ENCODE measurements around the gene DOCK3. TPM values are rescaled to one million over a fixed set of nuclear protein-coding genes. Genes with fewer than 3 reads are reported as not detected.
A peak's percentile ranks its signal among the peaks of the same experiment; 100 is the strongest.

DOCK3 gene
- total RNA-seq, 1 experiment from 2014 or later: 5.6 TPM

DNA sequence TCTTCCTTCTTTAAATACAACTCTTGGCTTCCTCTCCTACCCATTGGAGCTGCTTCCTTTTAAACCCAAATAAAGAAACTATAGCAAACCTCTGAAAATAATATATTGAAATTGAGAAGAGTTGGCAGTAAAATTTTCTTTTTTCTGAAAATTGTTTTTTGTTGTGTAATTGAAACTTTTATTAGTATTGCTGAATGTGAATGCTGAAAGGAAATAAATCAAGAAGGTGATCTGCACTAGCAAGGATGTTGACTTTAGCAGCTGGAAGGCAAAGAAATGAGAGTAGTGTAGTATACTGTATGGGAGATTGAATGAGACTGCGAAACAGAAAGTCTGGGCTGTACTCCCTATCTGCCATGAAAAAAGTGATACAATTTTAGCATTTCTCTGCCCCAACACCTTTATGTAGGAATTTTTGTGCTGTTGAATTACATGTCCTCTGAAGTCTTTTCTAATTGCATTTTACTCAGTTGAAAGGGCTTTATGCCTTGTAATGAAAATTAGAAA is 166.3 kb downstream of the DOCK3 start:
- ChIA-PET POLR2A (interaction anchor here (0.5 kb wide), 1 partner anchor 26 kb away, joined by 3 read pairs; no protein-coding TSS in a partner anchor), CTCF (no interaction called here)
- ATAC-seq: peak; percentile 51; the same call in 1 of the 2 replicates
- no peak overlapping the region for H3K4me3 Mint-ChIP-seq
- TF ChIP-seq KAT7 (CRISPR knock-in tag; IDR thresholded peaks at IDR 0.05; ENCODE audit: borderline replicate concordance) (no peak), NR1H2 (CRISPR knock-in tag; IDR thresholded peaks at IDR 0.05) (no peak)
- TF ChIP-seq, protein P1, sequence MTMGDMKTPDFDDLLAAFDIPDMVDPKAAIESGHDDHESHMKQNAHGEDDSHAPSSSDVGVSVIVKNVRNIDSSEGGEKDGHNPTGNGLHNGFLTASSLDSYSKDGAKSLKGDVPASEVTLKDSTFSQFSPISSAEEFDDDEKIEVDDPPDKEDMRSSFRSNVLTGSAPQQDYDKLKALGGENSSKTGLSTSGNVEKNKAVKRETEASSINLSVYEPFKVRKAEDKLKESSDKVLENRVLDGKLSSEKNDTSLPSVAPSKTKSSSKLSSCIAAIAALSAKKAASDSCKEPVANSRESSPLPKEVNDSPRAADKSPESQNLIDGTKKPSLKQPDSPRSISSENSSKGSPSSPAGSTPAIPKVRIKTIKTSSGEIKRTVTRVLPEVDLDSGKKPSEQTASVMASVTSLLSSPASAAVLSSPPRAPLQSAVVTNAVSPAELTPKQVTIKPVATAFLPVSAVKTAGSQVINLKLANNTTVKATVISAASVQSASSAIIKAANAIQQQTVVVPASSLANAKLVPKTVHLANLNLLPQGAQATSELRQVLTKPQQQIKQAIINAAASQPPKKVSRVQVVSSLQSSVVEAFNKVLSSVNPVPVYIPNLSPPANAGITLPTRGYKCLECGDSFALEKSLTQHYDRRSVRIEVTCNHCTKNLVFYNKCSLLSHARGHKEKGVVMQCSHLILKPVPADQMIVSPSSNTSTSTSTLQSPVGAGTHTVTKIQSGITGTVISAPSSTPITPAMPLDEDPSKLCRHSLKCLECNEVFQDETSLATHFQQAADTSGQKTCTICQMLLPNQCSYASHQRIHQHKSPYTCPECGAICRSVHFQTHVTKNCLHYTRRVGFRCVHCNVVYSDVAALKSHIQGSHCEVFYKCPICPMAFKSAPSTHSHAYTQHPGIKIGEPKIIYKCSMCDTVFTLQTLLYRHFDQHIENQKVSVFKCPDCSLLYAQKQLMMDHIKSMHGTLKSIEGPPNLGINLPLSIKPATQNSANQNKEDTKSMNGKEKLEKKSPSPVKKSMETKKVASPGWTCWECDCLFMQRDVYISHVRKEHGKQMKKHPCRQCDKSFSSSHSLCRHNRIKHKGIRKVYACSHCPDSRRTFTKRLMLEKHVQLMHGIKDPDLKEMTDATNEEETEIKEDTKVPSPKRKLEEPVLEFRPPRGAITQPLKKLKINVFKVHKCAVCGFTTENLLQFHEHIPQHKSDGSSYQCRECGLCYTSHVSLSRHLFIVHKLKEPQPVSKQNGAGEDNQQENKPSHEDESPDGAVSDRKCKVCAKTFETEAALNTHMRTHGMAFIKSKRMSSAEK (CRISPR knock-in tag; IDR thresholded peaks at IDR 0.05; ENCODE audit: borderline replicate concordance): no peak
- H3K27me3 Mint-ChIP-seq (ENCODE audit: low read depth): no peaks in the 10 kb centered on the region; the same call in 1 of the 2 replicates
- peaks cover 14% of the 10 kb centered on the region for H3K36me3 Mint-ChIP-seq
- no peak for DNase-seq (ENCODE audit: low spot score)
- H3K27ac Mint-ChIP-seq: no peak overlapping the region; the same call in 1 of the 2 replicates
- peaks cover 23% of the 10 kb centered on the region for H3K9me3 Mint-ChIP-seq
- H3K4me1 Mint-ChIP-seq: peaks cover 23% of the 10 kb centered on the region

DNA sequence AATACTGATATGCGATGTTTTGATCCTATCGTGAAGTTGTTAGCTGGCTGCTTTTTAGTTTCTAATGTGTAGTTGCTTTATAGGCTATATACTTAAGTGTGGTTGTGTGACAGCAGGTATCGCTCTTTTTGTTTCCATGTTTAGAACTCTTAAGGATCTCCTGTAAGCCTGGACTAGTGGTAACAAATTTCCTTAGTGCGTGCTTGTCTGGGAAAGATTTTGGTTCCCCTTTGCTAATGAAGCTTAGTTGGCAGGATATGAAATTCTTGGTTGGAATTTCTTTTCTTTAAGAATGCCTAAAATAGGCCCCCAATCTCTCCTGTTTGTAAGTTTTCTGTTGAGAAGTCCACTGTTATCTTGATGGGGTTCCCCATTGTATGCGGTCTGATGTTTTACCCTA is 173.6 kb downstream of the DOCK3 start:
- Mint-ChIP-seq H3K9me3 (peaks cover 40% of the 10 kb centered on the region), H3K27ac (no peak overlapping the region), H3K27me3 (ENCODE audit: low read depth) (no peaks in the 10 kb centered on the region; the same call in 1 of the 2 replicates), H3K36me3 (peaks cover 26% of the 10 kb centered on the region), H3K4me3 (no peak overlapping the region), H3K4me1 (peaks cover 18% of the 10 kb centered on the region)
- no peak for ATAC-seq
- DNase-seq (ENCODE audit: low spot score): no peak
- TF ChIP-seq, protein P2, sequence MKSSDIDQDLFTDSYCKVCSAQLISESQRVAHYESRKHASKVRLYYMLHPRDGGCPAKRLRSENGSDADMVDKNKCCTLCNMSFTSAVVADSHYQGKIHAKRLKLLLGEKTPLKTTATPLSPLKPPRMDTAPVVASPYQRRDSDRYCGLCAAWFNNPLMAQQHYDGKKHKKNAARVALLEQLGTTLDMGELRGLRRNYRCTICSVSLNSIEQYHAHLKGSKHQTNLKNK (CRISPR knock-in tag; IDR thresholded peaks at IDR 0.05): no peak
- TF ChIP-seq SOX15 (CRISPR knock-in tag; IDR thresholded peaks at IDR 0.05) (no peak), GABPB1 (CRISPR knock-in tag; IDR thresholded peaks at IDR 0.05) (no peak), CREM (CRISPR knock-in tag; IDR thresholded peaks at IDR 0.05) (no peak), ETV6 (CRISPR knock-in tag; IDR thresholded peaks at IDR 0.05) (no peak)
- TF ChIP-seq, protein P3, sequence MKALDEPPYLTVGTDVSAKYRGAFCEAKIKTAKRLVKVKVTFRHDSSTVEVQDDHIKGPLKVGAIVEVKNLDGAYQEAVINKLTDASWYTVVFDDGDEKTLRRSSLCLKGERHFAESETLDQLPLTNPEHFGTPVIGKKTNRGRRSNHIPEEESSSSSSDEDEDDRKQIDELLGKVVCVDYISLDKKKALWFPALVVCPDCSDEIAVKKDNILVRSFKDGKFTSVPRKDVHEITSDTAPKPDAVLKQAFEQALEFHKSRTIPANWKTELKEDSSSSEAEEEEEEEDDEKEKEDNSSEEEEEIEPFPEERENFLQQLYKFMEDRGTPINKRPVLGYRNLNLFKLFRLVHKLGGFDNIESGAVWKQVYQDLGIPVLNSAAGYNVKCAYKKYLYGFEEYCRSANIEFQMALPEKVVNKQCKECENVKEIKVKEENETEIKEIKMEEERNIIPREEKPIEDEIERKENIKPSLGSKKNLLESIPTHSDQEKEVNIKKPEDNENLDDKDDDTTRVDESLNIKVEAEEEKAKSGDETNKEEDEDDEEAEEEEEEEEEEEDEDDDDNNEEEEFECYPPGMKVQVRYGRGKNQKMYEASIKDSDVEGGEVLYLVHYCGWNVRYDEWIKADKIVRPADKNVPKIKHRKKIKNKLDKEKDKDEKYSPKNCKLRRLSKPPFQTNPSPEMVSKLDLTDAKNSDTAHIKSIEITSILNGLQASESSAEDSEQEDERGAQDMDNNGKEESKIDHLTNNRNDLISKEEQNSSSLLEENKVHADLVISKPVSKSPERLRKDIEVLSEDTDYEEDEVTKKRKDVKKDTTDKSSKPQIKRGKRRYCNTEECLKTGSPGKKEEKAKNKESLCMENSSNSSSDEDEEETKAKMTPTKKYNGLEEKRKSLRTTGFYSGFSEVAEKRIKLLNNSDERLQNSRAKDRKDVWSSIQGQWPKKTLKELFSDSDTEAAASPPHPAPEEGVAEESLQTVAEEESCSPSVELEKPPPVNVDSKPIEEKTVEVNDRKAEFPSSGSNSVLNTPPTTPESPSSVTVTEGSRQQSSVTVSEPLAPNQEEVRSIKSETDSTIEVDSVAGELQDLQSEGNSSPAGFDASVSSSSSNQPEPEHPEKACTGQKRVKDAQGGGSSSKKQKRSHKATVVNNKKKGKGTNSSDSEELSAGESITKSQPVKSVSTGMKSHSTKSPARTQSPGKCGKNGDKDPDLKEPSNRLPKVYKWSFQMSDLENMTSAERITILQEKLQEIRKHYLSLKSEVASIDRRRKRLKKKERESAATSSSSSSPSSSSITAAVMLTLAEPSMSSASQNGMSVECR (CRISPR knock-in tag; IDR thresholded peaks at IDR 0.05; ENCODE audit: borderline replicate concordance): no peak
- TF ChIP-seq, protein P4, sequence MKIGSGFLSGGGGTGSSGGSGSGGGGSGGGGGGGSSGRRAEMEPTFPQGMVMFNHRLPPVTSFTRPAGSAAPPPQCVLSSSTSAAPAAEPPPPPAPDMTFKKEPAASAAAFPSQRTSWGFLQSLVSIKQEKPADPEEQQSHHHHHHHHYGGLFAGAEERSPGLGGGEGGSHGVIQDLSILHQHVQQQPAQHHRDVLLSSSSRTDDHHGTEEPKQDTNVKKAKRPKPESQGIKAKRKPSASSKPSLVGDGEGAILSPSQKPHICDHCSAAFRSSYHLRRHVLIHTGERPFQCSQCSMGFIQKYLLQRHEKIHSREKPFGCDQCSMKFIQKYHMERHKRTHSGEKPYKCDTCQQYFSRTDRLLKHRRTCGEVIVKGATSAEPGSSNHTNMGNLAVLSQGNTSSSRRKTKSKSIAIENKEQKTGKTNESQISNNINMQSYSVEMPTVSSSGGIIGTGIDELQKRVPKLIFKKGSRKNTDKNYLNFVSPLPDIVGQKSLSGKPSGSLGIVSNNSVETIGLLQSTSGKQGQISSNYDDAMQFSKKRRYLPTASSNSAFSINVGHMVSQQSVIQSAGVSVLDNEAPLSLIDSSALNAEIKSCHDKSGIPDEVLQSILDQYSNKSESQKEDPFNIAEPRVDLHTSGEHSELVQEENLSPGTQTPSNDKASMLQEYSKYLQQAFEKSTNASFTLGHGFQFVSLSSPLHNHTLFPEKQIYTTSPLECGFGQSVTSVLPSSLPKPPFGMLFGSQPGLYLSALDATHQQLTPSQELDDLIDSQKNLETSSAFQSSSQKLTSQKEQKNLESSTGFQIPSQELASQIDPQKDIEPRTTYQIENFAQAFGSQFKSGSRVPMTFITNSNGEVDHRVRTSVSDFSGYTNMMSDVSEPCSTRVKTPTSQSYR (CRISPR knock-in tag; IDR thresholded peaks at IDR 0.05): no peak
- TF ChIP-seq, protein P5, sequence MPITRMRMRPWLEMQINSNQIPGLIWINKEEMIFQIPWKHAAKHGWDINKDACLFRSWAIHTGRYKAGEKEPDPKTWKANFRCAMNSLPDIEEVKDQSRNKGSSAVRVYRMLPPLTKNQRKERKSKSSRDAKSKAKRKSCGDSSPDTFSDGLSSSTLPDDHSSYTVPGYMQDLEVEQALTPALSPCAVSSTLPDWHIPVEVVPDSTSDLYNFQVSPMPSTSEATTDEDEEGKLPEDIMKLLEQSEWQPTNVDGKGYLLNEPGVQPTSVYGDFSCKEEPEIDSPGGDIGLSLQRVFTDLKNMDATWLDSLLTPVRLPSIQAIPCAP (CRISPR knock-in tag; IDR thresholded peaks at IDR 0.05): no peak
- TF ChIP-seq, protein P6, sequence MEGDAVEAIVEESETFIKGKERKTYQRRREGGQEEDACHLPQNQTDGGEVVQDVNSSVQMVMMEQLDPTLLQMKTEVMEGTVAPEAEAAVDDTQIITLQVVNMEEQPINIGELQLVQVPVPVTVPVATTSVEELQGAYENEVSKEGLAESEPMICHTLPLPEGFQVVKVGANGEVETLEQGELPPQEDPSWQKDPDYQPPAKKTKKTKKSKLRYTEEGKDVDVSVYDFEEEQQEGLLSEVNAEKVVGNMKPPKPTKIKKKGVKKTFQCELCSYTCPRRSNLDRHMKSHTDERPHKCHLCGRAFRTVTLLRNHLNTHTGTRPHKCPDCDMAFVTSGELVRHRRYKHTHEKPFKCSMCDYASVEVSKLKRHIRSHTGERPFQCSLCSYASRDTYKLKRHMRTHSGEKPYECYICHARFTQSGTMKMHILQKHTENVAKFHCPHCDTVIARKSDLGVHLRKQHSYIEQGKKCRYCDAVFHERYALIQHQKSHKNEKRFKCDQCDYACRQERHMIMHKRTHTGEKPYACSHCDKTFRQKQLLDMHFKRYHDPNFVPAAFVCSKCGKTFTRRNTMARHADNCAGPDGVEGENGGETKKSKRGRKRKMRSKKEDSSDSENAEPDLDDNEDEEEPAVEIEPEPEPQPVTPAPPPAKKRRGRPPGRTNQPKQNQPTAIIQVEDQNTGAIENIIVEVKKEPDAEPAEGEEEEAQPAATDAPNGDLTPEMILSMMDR (IDR thresholded peaks at IDR 0.05): no peak
- ChIA-PET POLR2A (no interaction called here), CTCF (no interaction called here)

All from WTC11 (cell line).